HUES6 (cell line): ENCODE results near the gene MEGF6.

ENCODE experiments used
- H3K27ac ChIP-seq: 2 replicates; pipeline ENCODE4 v1.7.0; 2013; ENCODE audit warnings: low read depth, mild to moderate bottlenecking, low read length, inconsistent platforms
- H3K27me3 ChIP-seq: 2 replicates; pipeline ENCODE4 v1.6.1; 2013; ENCODE audit warnings: low read length; ENCODE audit not compliant: control insufficient read depth, insufficient read depth
- H3K36me3 ChIP-seq: 2 replicates; pipeline ENCODE4 v1.6.1; 2013; ENCODE audit warnings: low read length; ENCODE audit not compliant: control insufficient read depth, insufficient read depth
- H3K4me1 ChIP-seq: 2 replicates; pipeline ENCODE4 v1.6.1; 2013; ENCODE audit warnings: low read length; ENCODE audit not compliant: control insufficient read depth, insufficient read depth
- H3K4me3 ChIP-seq: 2 replicates; pipeline ENCODE4 v1.5.1; 2013; ENCODE audit warnings: low read depth, low read length
- H3K9ac ChIP-seq: one replicate; pipeline ENCODE4 v1.6.1; 2013; ENCODE audit warnings: mild to moderate bottlenecking, low read length
- H3K9me3 ChIP-seq: 2 replicates; pipeline ENCODE4 v1.6.1; 2013; ENCODE audit warnings: low read depth, low read length; ENCODE audit not compliant: control insufficient read depth, insufficient read depth

MEGF6 gene

GRCh38 chr1:3652548-3653285 lies 41.4 kb upstream of the MEGF6 start:
- Histone ChIP-seq H3K27ac (no peak overlapping the region), H3K36me3 (no peaks in the 10 kb centered on the region), H3K9me3 (no peaks in the 10 kb centered on the region), H3K9ac (no peak overlapping the region), H3K4me1 (peaks cover 11% of the 10 kb centered on the region), H3K27me3 (peaks cover 77% of the 10 kb centered on the region), H3K4me3 (peak overlapping the region; percentile 98)

- H3K4me1 ChIP-seq: peaks cover 11% of the 10 kb centered on the region
- H3K27me3 ChIP-seq: peaks cover 71% of the 10 kb centered on the region
- peak within 1 kb of the TSS; percentile 25 for H3K9ac ChIP-seq
- no peaks in the 10 kb centered on the region for H3K9me3 ChIP-seq
- H3K36me3 ChIP-seq: 0 out of 2 replicates have a peak, but pooled peaks cover 3% of the 10 kb centered on the region
- H3K4me3 ChIP-seq: peak within 1 kb of the TSS; percentile 98
- no peak within 1 kb of the TSS for H3K27ac ChIP-seq
Observed at GRCh38 chr1:3651930-3652547, 40.7 kb upstream of the MEGF6 start, which contains the start of gene TP73. TP73 (plus strand) TSS chr1:3652516; CDS start chr1:3682366, 29,850 bp downstream.

GRCh38 chr1:3651026-3651929 lies 40.0 kb upstream of the MEGF6 start:
- Histone ChIP-seq H3K9me3 (no peaks in the 10 kb centered on the region), H3K9ac (peak overlapping the region; percentile 25), H3K27me3 (peaks cover 63% of the 10 kb centered on the region), H3K4me1 (peaks cover 11% of the 10 kb centered on the region), H3K27ac (no peak overlapping the region), H3K4me3 (peak overlapping the region; percentile 98), H3K36me3 (peaks cover 10% of the 10 kb centered on the region)

GRCh38 chr1:3650248-3651025 lies 39.1 kb upstream of the MEGF6 start:
- peaks cover 55% of the 10 kb centered on the region for H3K27me3 ChIP-seq

GRCh38 chr1:3649342-3650247 lies 38.3 kb upstream of the MEGF6 start, which contains the start of gene WRAP73:
WRAP73 (minus strand) TSS chr1:3650103; CDS start chr1:3649999, 104 bp downstream.
- Histone ChIP-seq H3K9me3 (no peaks in the 10 kb centered on the region), H3K9ac (peak within 1 kb of the TSS; percentile 46), H3K27ac (no peak within 1 kb of the TSS), H3K36me3 (peaks cover 20% of the 10 kb centered on the region), H3K4me1 (peaks cover 11% of the 10 kb centered on the region), H3K4me3 (peak within 1 kb of the TSS; percentile 98), H3K27me3 (peaks cover 46% of the 10 kb centered on the region)

More at GRCh38 chr1:3650248-3651025, 39.1 kb upstream of the MEGF6 start:
- H3K4me1 ChIP-seq: peaks cover 11% of the 10 kb centered on the region
- no peak overlapping the region for H3K9ac ChIP-seq
- H3K9me3 ChIP-seq: no peaks in the 10 kb centered on the region
- H3K36me3 ChIP-seq: peaks cover 15% of the 10 kb centered on the region
- H3K27ac ChIP-seq: no peak overlapping the region
- peak overlapping the region; percentile 98 for H3K4me3 ChIP-seq

- H3K4me1 ChIP-seq: peaks cover 9% of the 10 kb centered on the region; the same call in 1 of the 2 replicates
- no peaks in the 10 kb centered on the region for H3K9me3 ChIP-seq
- no peak overlapping the region for H3K9ac ChIP-seq
- peaks cover 26% of the 10 kb centered on the region for H3K36me3 ChIP-seq
- peaks cover 16% of the 10 kb centered on the region for H3K27me3 ChIP-seq
- H3K27ac ChIP-seq: no peak overlapping the region
- H3K4me3 ChIP-seq: no peak overlapping the region
Observed at GRCh38 chr1:3646596-3646995, 35.3 kb upstream of the MEGF6 start.

GRCh38 chr1:3645666-3646355 lies 34.5 kb upstream of the MEGF6 start:
- Histone ChIP-seq H3K27me3 (peaks cover 8% of the 10 kb centered on the region), H3K9ac (no peak overlapping the region), H3K27ac (no peak overlapping the region), H3K4me1 (peaks cover 9% of the 10 kb centered on the region; the same call in 1 of the 2 replicates), H3K9me3 (no peaks in the 10 kb centered on the region), H3K36me3 (peaks cover 31% of the 10 kb centered on the region), H3K4me3 (no peak overlapping the region)

- Histone ChIP-seq H3K27me3 (peaks cover 3% of the 10 kb centered on the region), H3K9me3 (no peaks in the 10 kb centered on the region), H3K36me3 (peaks cover 33% of the 10 kb centered on the region), H3K9ac (no peak overlapping the region), H3K4me3 (no peak overlapping the region), H3K27ac (no peak overlapping the region), H3K4me1 (peaks cover 6% of the 10 kb centered on the region; the same call in 1 of the 2 replicates)
Observed at GRCh38 chr1:3645247-3645646, 33.9 kb upstream of the MEGF6 start.

GRCh38 chr1:3644273-3644672 lies 33.0 kb upstream of the MEGF6 start:
- Histone ChIP-seq H3K4me1 (peaks cover 5% of the 10 kb centered on the region; the same call in 1 of the 2 replicates), H3K9ac (no peak overlapping the region), H3K27me3 (no peaks in the 10 kb centered on the region), H3K4me3 (no peak overlapping the region), H3K27ac (no peak overlapping the region), H3K9me3 (no peaks in the 10 kb centered on the region), H3K36me3 (peaks cover 42% of the 10 kb centered on the region)
